Endothelial cell of umbilical vein (primary cell): ENCODE results near the gene SLC2A8. TPM values are rescaled to one million over a fixed set of nuclear protein-coding genes. Genes with fewer than 3 reads are reported as not detected.

Experiments
- BruUV-seq: library from RNA; stranded (reverse); fragments of 400-500 nt; replicated peaks from 2 replicates; lab custom pipeline; 2021; lab: Mats Ljungman, UMichigan
- CTCF ChIA-PET: fragments of 300-600, 350-600 bp; sonication (Branson Sonifier 250); formaldehyde crosslinking; loops from one replicate; lab custom pipeline; 2021; ENCODE audit warnings: antibody characterized with exemption, inconsistent platforms; lab: Charles Lee
- POLR2A ChIA-PET: fragments of 300-600, 350-600 bp; sonication (Branson Sonifier 250); formaldehyde crosslinking; loops from one replicate; lab custom pipeline; 2021; ENCODE audit warnings: antibody characterized with exemption, inconsistent platforms; lab: Charles Lee
- DNase-seq: peaks from one replicate; pipeline ENCODE4 v3.0.0-alpha.2; 2011; ENCODE audit warnings: low read depth, low spot score
- FAIRE-seq: peaks from 2 replicates; lab custom pipeline; 2011; peaks lifted over from hg19 to GRCh38; lab: Jason Lieb, UNC
- H2AFZ ChIP-seq: 2 replicates; pipeline ENCODE4 v1.6.0; 2012; ENCODE audit warnings: low read depth, low read length, control low read depth, inconsistent platforms
- H3K27ac ChIP-seq: 2 replicates; pipeline ENCODE4 v1.5.1; 2011; ENCODE audit warnings: low read depth, mild to moderate bottlenecking, control low read depth, low read length, moderate library complexity; ENCODE audit not compliant: insufficient read depth
- H3K27me3 ChIP-seq, 2 experiments: 2 replicates each; pipeline versions ENCODE4 v1.6.0 to v1.6.1; 2011; ENCODE audit warnings: low read length in 2 of 2, mixed read lengths in 1 of 2; ENCODE audit not compliant: control insufficient read depth in 2 of 2, insufficient read depth in 2 of 2
- H3K36me3 ChIP-seq, 2 experiments: 2 replicates in 1 of 2; 3 replicates in 1 of 2; pipeline ENCODE4 v1.5.1; 2011; ENCODE audit warnings: low read length in 2 of 2, mild to moderate bottlenecking in 1 of 2, moderate library complexity in 1 of 2; ENCODE audit not compliant: control insufficient read depth in 2 of 2, insufficient read depth in 2 of 2; ENCODE audit errors: extremely low read depth in 1 of 2
- H3K4me1 ChIP-seq: 3 replicates; pipeline ENCODE4 v1.5.1; 2011; ENCODE audit warnings: mild to moderate bottlenecking, low read length; ENCODE audit not compliant: control insufficient read depth, insufficient read depth; ENCODE audit errors: extremely low read depth
- H3K4me2 ChIP-seq: 2 replicates; pipeline ENCODE4 v1.6.1; 2011; ENCODE audit warnings: low read length, control low read depth, mixed read lengths; ENCODE audit not compliant: insufficient read depth
- H3K4me3 ChIP-seq, 3 experiments: fragments of 200-600 bp in 1 of 3; sonication (generic), shearing (Covaris generic) in 1 of 3; replicated peaks in 1 of 3; 2 replicates each; pipeline ENCODE4 v1.5.1; 2011 to 2016; ENCODE audit warnings: control low read depth in 3 of 3, low read length in 3 of 3, mild to moderate bottlenecking in 2 of 3, inconsistent platforms in 1 of 3, low read depth in 1 of 3, moderate library complexity in 1 of 3; ENCODE audit not compliant: insufficient read depth in 1 of 3
- H3K79me2 ChIP-seq: 2 replicates; pipeline ENCODE4 v1.6.0; 2012; ENCODE audit warnings: low read length, inconsistent platforms; ENCODE audit not compliant: control insufficient read depth, insufficient read depth
- H3K9ac ChIP-seq: replicated peaks from 2 replicates; pipeline ENCODE3; 2011; ENCODE audit warnings: low read length, control low read depth; ENCODE audit not compliant: insufficient read depth; ENCODE audit errors: extremely low read depth
- H3K9me1 ChIP-seq: replicated peaks from 3 replicates; pipeline ENCODE4 v1.6.0; 2011; ENCODE audit warnings: mild to moderate bottlenecking, low read length; ENCODE audit not compliant: control insufficient read depth, insufficient read depth; ENCODE audit errors: extremely low read depth
- H3K9me3 ChIP-seq: replicated peaks from 2 replicates; pipeline ENCODE4 v1.5.1; 2012; ENCODE audit warnings: low read length, inconsistent platforms; ENCODE audit not compliant: control insufficient read depth, insufficient read depth
- H4K20me1 ChIP-seq: replicated peaks from 2 replicates; pipeline ENCODE3; 2011; ENCODE audit warnings: mild to moderate bottlenecking, low read length; ENCODE audit not compliant: control insufficient read depth, insufficient read depth; ENCODE audit errors: extremely low read depth
- CTCF ChIP-seq, 2 donors: IDR thresholded peaks; 1 replicate in 1 of 2; 2 replicates in 1 of 2; pipeline ENCODE4 v1.5.1; 2011; ENCODE audit warnings: low read length in 2 of 2, mild to moderate bottlenecking in 2 of 2, moderate library complexity in 2 of 2, control low read depth in 1 of 2, inconsistent platforms in 1 of 2, low read depth in 1 of 2; ENCODE audit not compliant: insufficient read depth in 1 of 2; ENCODE audit errors: extremely low read depth in 1 of 2
- EZH2 ChIP-seq: IDR thresholded peaks from 2 replicates; pipeline ENCODE4 v1.6.1; 2012; ENCODE audit warnings: borderline replicate concordance, low read depth, mild to moderate bottlenecking, moderate library complexity, low read length, inconsistent platforms; ENCODE audit not compliant: severe bottlenecking
- FOS ChIP-seq: IDR thresholded peaks from 2 replicates; pipeline ENCODE4 v1.6.1; 2011; ENCODE audit warnings: mild to moderate bottlenecking, low read length, moderate library complexity, borderline replicate concordance; ENCODE audit not compliant: insufficient read depth
- GATA2 ChIP-seq: IDR thresholded peaks from 2 replicates; pipeline ENCODE4 v1.7.0; 2011; ENCODE audit warnings: low read depth, mild to moderate bottlenecking, moderate library complexity, mixed read lengths, low read length; ENCODE audit not compliant: insufficient read length, insufficient read depth
- JUN ChIP-seq: IDR thresholded peaks from 2 replicates; pipeline ENCODE4 v1.6.1; 2011; ENCODE audit warnings: borderline replicate concordance, low read depth; ENCODE audit not compliant: insufficient read length, insufficient read depth
- MAX ChIP-seq: IDR thresholded peaks from 2 replicates; pipeline ENCODE4 v1.6.1; 2011; ENCODE audit not compliant: insufficient read depth, insufficient read length
- MYC ChIP-seq: IDR thresholded peaks from one replicate; pipeline ENCODE4 v1.6.1; 2011; ENCODE audit warnings: mild to moderate bottlenecking, low read depth, low read length
- POLR2A ChIP-seq: IDR thresholded peaks from 2 replicates; pipeline ENCODE4 v1.6.1; 2012; ENCODE audit warnings: low read depth, mild to moderate bottlenecking, control low read depth, low read length
- POLR2AphosphoS5 ChIP-seq: IDR thresholded peaks from 2 replicates; pipeline ENCODE4 v1.6.1; 2012; ENCODE audit warnings: low read depth, mild to moderate bottlenecking, control low read depth, low read length, moderate library complexity; ENCODE audit not compliant: insufficient read depth
- dilution Hi-C: fragments of 300-500 bp; cut with MboI; formaldehyde crosslinking; loops from one replicate; pipeline ENCODE4 v1.15.0; 2019; ENCODE audit warnings: low sequenced_read_pairs; ENCODE audit not compliant: extremely low pct_ligation_motif_present
- intact Hi-C: fragments of 100-400 bp; cut with micrococcal nuclease; formaldehyde crosslinking; loops from one replicate; pipeline ENCODE4 v1.10.0; 2022
- polyA plus RNA-seq, 4 experiments: library from polyadenylated mRNA; depleted of rRNA in 3 of 4; stranded (reverse) in 3 of 4; unstranded in 1 of 4; fragments of >200 nt; gene quantifications; 2 replicates each; pipeline versions ENCODE4 v1.2.1 to v1.2.3, GENCODE V29; 2011 to 2012; ENCODE audit warnings: missing spikeins in 1 of 4
- total RNA-seq: library from RNA; stranded (reverse); gene quantifications from 2 replicates; pipeline ENCODE4 v1.2.3, GENCODE V29; 2021

Gene SLC2A8
- total and polyA plus RNA-seq, 2 donors (not counting 3 experiments of a cell fraction or from before 2014, with no cell fraction given) = 19.3 to 26.1 TPM

- Histone ChIP-seq H3K27ac (no peak overlapping the region), H3K4me2 (no peak overlapping the region), H3K4me1 (no peaks in the 10 kb centered on the region), H4K20me1 (no peaks in the 10 kb centered on the region), H3K4me3 (no peak overlapping the region), H2AFZ (no peak overlapping the region), H3K36me3 (no peaks in the 10 kb centered on the region), H3K9ac (no peak overlapping the region), H3K79me2 (no peaks in the 10 kb centered on the region), H3K9me3 (no peaks in the 10 kb centered on the region), H3K9me1 (no peaks in the 10 kb centered on the region), H3K27me3 (peaks cover 0 to 2% of the 10 kb centered on the region in 2 experiments)
- intact Hi-C loops = no loop called here
- BruUV-seq = no TSS peak
- no peak for FAIRE-seq
- ChIA-PET POLR2A (no interaction called here), CTCF (no interaction called here)
- TF ChIP-seq POLR2A (no peak), MAX (no peak), FOS (no peak)
- no peak for DNase-seq
- dilution Hi-C loops = no loop called here
These were observed 8.1 kb upstream of the SLC2A8 start for GRCh38 chr9:127388856-127389238.

GRCh38 chr9:127389381-127390247, 7.4 kb upstream of the SLC2A8 start:
- no peaks in the 10 kb centered on the region for H3K4me1 ChIP-seq
- no peak overlapping the region for H3K27ac ChIP-seq
- H4K20me1 ChIP-seq = no peaks in the 10 kb centered on the region
- no peaks in the 10 kb centered on the region for H3K36me3 ChIP-seq
- BruUV-seq = no TSS peak
- DNase-seq = no peak
- H3K79me2 ChIP-seq = no peaks in the 10 kb centered on the region
- no peak overlapping the region for H2AFZ ChIP-seq
- no peaks in the 10 kb centered on the region for H3K9me1 ChIP-seq
- TF ChIP-seq FOS (no peak), MYC (no peak), EZH2 (no peak), JUN (no peak), POLR2AphosphoS5 (no peak), GATA2 (no peak), POLR2A (no peak), CTCF (IDR thresholded peaks at IDR 0.05; ENCODE audit: extremely low read depth in 1 of 2, insufficient read depth in 1 of 2, low read depth in 1 of 2, low read length in 2 of 2) (no peak), MAX (no peak)
- no peak overlapping the region for H3K9ac ChIP-seq
- intact Hi-C loops = no loop called here
- no peak overlapping the region for H3K4me2 ChIP-seq
- no peak overlapping the region for H3K4me3 ChIP-seq
- H3K9me3 ChIP-seq = no peaks in the 10 kb centered on the region
- FAIRE-seq = no peak
- dilution Hi-C loops = no loop called here
- CTCF ChIA-PET = no interaction called here
- POLR2A ChIA-PET = no interaction called here
- no peaks in the 10 kb centered on the region for H3K27me3 ChIP-seq
